T-helper 17 cell (primary cell): ENCODE data around the gene SRCAP. TPM values are rescaled to one million over a fixed set of nuclear protein-coding genes. Genes with fewer than 3 reads are reported as not detected.
A peak's percentile ranks its signal among the peaks of the same experiment; 100 is the strongest.

Experiments used
- ATAC-seq: fragments of 150-1000 bp; cut with Tn5 transposase; 2 replicates; pipeline ENCODE4 v1.10.0; 2021; ENCODE audit warnings: mild to moderate bottlenecking, moderate library complexity
- DNase-seq, 3 donors: peaks; one replicate each; pipeline versions ENCODE4 v3.0.0 to v3.0.0-alpha.2; 2020 to 2021
- H3K9me3 ChIP-seq: one replicate; pipeline ENCODE4 v1.7.0; 2013; ENCODE audit warnings: low read length, mild to moderate bottlenecking; ENCODE audit not compliant: control insufficient read depth, poor library complexity, severe bottlenecking
- H3K27ac Mint-ChIP-seq: one replicate; pipeline ENCODE4 v1.8.0; 2022; ENCODE audit warnings: mild to moderate bottlenecking, moderate library complexity, mixed read lengths
- H3K27me3 Mint-ChIP-seq: one replicate; pipeline ENCODE4 v1.8.0; 2022; ENCODE audit warnings: mixed read lengths
- H3K36me3 Mint-ChIP-seq: one replicate; pipeline ENCODE4 v1.8.0; 2022; ENCODE audit warnings: low read depth, mixed read lengths
- H3K4me1 Mint-ChIP-seq: one replicate; pipeline ENCODE4 v1.8.0; 2022; ENCODE audit warnings: mild to moderate bottlenecking, mixed read lengths
- H3K4me3 Mint-ChIP-seq: one replicate; pipeline ENCODE4 v1.8.0; 2022; ENCODE audit warnings: mild to moderate bottlenecking, moderate library complexity, mixed read lengths
- total RNA-seq, 4 donors: library from RNA in 2 of 4; stranded (reverse) in 2 of 4; gene quantifications; one replicate each; pipeline ENCODE4 v1.2.3 and lab custom pipeline; 2022 to 2026

SRCAP gene
- total RNA-seq, 2 donors from 2014 or later: 86.9 to 90.5 TPM

GRCh38 chr16:30787613-30788378 is 88.8 kb downstream of the SRCAP start:
- ATAC-seq: no peak
- no peak overlapping the region for H3K27ac Mint-ChIP-seq

More at GRCh38 chr16:30787613-30788378, 88.8 kb downstream of the SRCAP start:
- DNase-seq: no peak
- peak overlapping the region; percentile 85 for H3K4me3 Mint-ChIP-seq
- H3K9me3 ChIP-seq: no peaks in the 10 kb centered on the region
- H3K36me3 Mint-ChIP-seq: no peaks in the 10 kb centered on the region
- H3K27me3 Mint-ChIP-seq: peaks cover 6% of the 10 kb centered on the region
- H3K4me1 Mint-ChIP-seq: peaks cover 7% of the 10 kb centered on the region

Other genes with a start within 250 kb of the SRCAP start
- gene ITGAL, start 226.4 kb upstream of the SRCAP start, total RNA-seq: 100 to 1,000 TPM; 322 to 338 TPM
- 1 to 10 TPM; 5.1 to 5.3 TPM for gene ZNF768, start 172.6 kb upstream of the SRCAP start, total RNA-seq
- 1 to 10 TPM; 7.6 TPM for gene ZNF747, start 164.3 kb upstream of the SRCAP start, total RNA-seq
- 10 to 100 TPM; 19.5 to 21.4 TPM for gene ZNF764, start 140.8 kb upstream of the SRCAP start, total RNA-seq
- gene ZNF688, start 127.5 kb upstream of the SRCAP start, total RNA-seq: 10 to 100 TPM; 11.4 to 14.0 TPM
- gene ZNF785, start 113.5 kb upstream of the SRCAP start, total RNA-seq: 10 to 100 TPM in 1 of 2 donors, 1 to 10 TPM in 1; 8.5 to 11.7 TPM
- 10 to 100 TPM in 1 of 2 donors, 1 to 10 TPM in 1; 8.3 to 14.4 TPM for gene ZNF689, start 88.8 kb upstream of the SRCAP start, total RNA-seq
- 10 to 100 TPM; 74.1 to 89.1 TPM for gene PRR14, start 48.2 kb upstream of the SRCAP start, total RNA-seq
- 100 to 1,000 TPM; 217 to 246 TPM for gene FBRS, start 40.7 kb upstream of the SRCAP start, total RNA-seq
- gene PHKG2, start 49.3 kb downstream of the SRCAP start, total RNA-seq: 10 to 100 TPM; 31.6 to 38.1 TPM
- gene CFAP119, start 62.9 kb downstream of the SRCAP start, total RNA-seq: 1 to 10 TPM; 1.1 to 2.0 TPM
- 10 to 100 TPM; 57.8 to 64.5 TPM for gene RNF40, start 63.2 kb downstream of the SRCAP start, total RNA-seq
- 1 to 10 TPM; 1.4 to 1.5 TPM for gene ZNF629, start 88.0 kb downstream of the SRCAP start, total RNA-seq
- gene BCL7C, start 194.9 kb downstream of the SRCAP start, total RNA-seq: 10 to 100 TPM; 22.5 to 22.8 TPM
- under 1 TPM in 1 of 2 donors, not detected in 1; 0.26 TPM for gene CTF1, start 197.4 kb downstream of the SRCAP start, total RNA-seq
- gene FBXL19, start 224.4 kb downstream of the SRCAP start, total RNA-seq: 10 to 100 TPM; 12.6 to 13.2 TPM
- 1 to 10 TPM; 6.4 to 7.5 TPM for gene ORAI3, start 249.9 kb downstream of the SRCAP start, total RNA-seq